ENCODE data around the gene TMEM37. TPM values are rescaled to one million over a fixed set of nuclear protein-coding genes. Genes with fewer than 3 reads are reported as not detected.

Gene TMEM37
- total and polyA plus RNA-seq, 2 of the 13 experiments (the other 11 are each of a cell fraction or from before 2014, with no cell fraction given), result 37.7 to 115 TPM

GRCh38 chr2:119431155-119431975, at the start of gene TMEM37 (continued):
- peak; percentile 54 for TF ChIP-seq ZNF407 (CRISPR knock-in tag; IDR thresholded peaks at IDR 0.05; ENCODE audit: not compliant biosample characterization)
- no peak for TF ChIP-seq ZNF83 (CRISPR knock-in tag; IDR thresholded peaks at IDR 0.05; ENCODE audit: borderline replicate concordance)
- TF ChIP-seq TEAD3 (CRISPR knock-in tag; optimal IDR thresholded peaks at IDR 0.05; ENCODE audit: borderline replicate concordance), result peak; percentile 56
- peak; percentile 65 for TF ChIP-seq HNRNPLL (IDR thresholded peaks at IDR 0.05; ENCODE audit: low read depth, low read length, poor library complexity, severe bottlenecking)
- TF ChIP-seq SRF (IDR thresholded peaks at IDR 0.05; ENCODE audit: low read depth, low read length), result no peak
- 0 out of 2 replicates have a peak, but pooled peaks have one; percentile 36 for TF ChIP-seq E2F5 (CRISPR knock-in tag; conservative IDR thresholded peaks at IDR 0.05)
- TF ChIP-seq ZUFSP (CRISPR knock-in tag; IDR thresholded peaks at IDR 0.05; ENCODE audit: borderline replicate concordance), result no peak
- peak; percentile 77 for TF ChIP-seq SMAD3 (CRISPR knock-in tag; IDR thresholded peaks at IDR 0.05)
- no peak for TF ChIP-seq NBN (conservative IDR thresholded peaks at IDR 0.05)
- peak; percentile 90 for TF ChIP-seq MEF2D (CRISPR knock-in tag; IDR thresholded peaks at IDR 0.05)
- peak; percentile 98 for TF ChIP-seq MAFG (CRISPR knock-in tag; IDR thresholded peaks at IDR 0.05)
- TF ChIP-seq GRHL1 (CRISPR knock-in tag; conservative IDR thresholded peaks at IDR 0.05), result no peak
- no peak for TF ChIP-seq ZBTB8A (CRISPR knock-in tag; IDR thresholded peaks at IDR 0.05; ENCODE audit: borderline replicate concordance, low read depth)
- peak; percentile 83 for TF ChIP-seq SPEN (CRISPR knock-in tag; IDR thresholded peaks at IDR 0.05; ENCODE audit: low read depth)
- no peak for TF ChIP-seq SKI (IDR thresholded peaks at IDR 0.05; ENCODE audit: partially characterized antibody)
- TF ChIP-seq ZNF484 (CRISPR knock-in tag; IDR thresholded peaks at IDR 0.05; ENCODE audit: borderline replicate concordance, low read depth), result no peak

All from HepG2 (cell line).